GM18909 (cell line): Measurements from ENCODE around the gene MCAM.

ENCODE experiments used
- ATAC-seq: cut with Tn5 transposase; IDR thresholded peaks from one replicate; pipeline ENCODE4 v1.9.1; 2021; ENCODE audit warnings: mild to moderate bottlenecking; ENCODE audit not compliant: unreplicated experiment, poor library complexity

MCAM gene

GRCh38 chr11:119347242-119347641 is 30.3 kb upstream of the MCAM start:
- no peak for ATAC-seq

- ATAC-seq, result no peak
These were observed 29.7 kb upstream of the MCAM start, which contains the start of gene MFRP for GRCh38 chr11:119346605-119347004. MFRP (minus strand) TSS chr11:119346705; CDS start chr11:119346513, 192 bp downstream.

- no peak for ATAC-seq
These were observed 28.8 kb upstream of the MCAM start for GRCh38 chr11:119345685-119346084.

- no peak for ATAC-seq
These were observed 27.5 kb upstream of the MCAM start for GRCh38 chr11:119344291-119345010.

- no peak for ATAC-seq
These were observed 26.8 kb upstream of the MCAM start for GRCh38 chr11:119343726-119344125.

- ATAC-seq, result no peak
These were observed 25.6 kb upstream of the MCAM start for GRCh38 chr11:119342362-119343130.

GRCh38 chr11:119342023-119342300 is 25.0 kb upstream of the MCAM start:
- no peak for ATAC-seq

GRCh38 chr11:119341222-119342022 is 24.5 kb upstream of the MCAM start:
- ATAC-seq, result no peak

GRCh38 chr11:119340335-119341221 is 23.6 kb upstream of the MCAM start, which contains the start of gene C1QTNF5:
C1QTNF5 (minus strand) TSS chr11:119340883; CDS start chr11:119340397, 486 bp downstream.
- no peak for ATAC-seq

- no peak for ATAC-seq
These were observed 22.8 kb upstream of the MCAM start for GRCh38 chr11:119339589-119340334.

- ATAC-seq, result no peak
These were observed 22.1 kb upstream of the MCAM start for GRCh38 chr11:119338965-119339588.

- ATAC-seq, result no peak
These were observed 21.5 kb upstream of the MCAM start for GRCh38 chr11:119338318-119338890.

- ATAC-seq, result no peak
These were observed 20.8 kb upstream of the MCAM start for GRCh38 chr11:119337581-119338317.

- ATAC-seq, result no peak
These were observed 20.0 kb upstream of the MCAM start for GRCh38 chr11:119336744-119337469.

- no peak for ATAC-seq
These were observed 19.0 kb upstream of the MCAM start for GRCh38 chr11:119335655-119336543.

- no peak for ATAC-seq
These were observed 18.2 kb upstream of the MCAM start for GRCh38 chr11:119335091-119335654.
